ENCODE results near the gene LYRM1.

DNA sequence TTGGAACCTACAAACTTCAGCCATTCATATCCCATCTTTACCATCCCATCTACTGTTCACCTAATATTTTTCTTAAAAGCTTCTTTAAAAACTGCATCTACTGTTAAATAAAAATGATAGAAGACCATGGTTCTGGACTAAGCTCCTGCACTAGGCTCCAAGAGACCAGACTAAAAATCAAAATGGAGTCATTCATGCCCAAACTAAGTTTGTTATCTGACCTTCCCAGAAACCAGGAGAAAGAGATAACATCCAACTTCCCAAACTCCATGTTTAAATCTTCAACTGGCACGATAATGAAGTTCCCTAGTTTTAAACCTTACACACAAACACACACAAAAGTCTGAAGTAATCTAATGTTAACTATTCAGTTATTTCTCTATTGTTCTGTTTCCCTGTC lies 14.3 kb upstream of the LYRM1 start:
- TF ChIP-seq, protein P1, sequence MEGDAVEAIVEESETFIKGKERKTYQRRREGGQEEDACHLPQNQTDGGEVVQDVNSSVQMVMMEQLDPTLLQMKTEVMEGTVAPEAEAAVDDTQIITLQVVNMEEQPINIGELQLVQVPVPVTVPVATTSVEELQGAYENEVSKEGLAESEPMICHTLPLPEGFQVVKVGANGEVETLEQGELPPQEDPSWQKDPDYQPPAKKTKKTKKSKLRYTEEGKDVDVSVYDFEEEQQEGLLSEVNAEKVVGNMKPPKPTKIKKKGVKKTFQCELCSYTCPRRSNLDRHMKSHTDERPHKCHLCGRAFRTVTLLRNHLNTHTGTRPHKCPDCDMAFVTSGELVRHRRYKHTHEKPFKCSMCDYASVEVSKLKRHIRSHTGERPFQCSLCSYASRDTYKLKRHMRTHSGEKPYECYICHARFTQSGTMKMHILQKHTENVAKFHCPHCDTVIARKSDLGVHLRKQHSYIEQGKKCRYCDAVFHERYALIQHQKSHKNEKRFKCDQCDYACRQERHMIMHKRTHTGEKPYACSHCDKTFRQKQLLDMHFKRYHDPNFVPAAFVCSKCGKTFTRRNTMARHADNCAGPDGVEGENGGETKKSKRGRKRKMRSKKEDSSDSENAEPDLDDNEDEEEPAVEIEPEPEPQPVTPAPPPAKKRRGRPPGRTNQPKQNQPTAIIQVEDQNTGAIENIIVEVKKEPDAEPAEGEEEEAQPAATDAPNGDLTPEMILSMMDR (IDR thresholded peaks at IDR 0.05; ENCODE audit: low read depth, low read length, poor library complexity, severe bottlenecking): no peak
- no peak for TF ChIP-seq EZH2phosphoT487 (IDR thresholded peaks at IDR 0.05; ENCODE audit: borderline replicate concordance, low read length)
